ENCODE measurements around the gene LAMTOR3.

The LAMTOR3 gene

GRCh38 chr4:99860521-99860920 is 33.7 kb downstream of the LAMTOR3 start:
- no peaks in the 10 kb centered on the region for H3F3A ChIP-seq (ENCODE audit: insufficient read depth)
- no peak overlapping the region for H3K4me3 ChIP-seq (ENCODE audit: insufficient read depth, low read length, poor library complexity, severe bottlenecking)
- H3K36me3 ChIP-seq (ENCODE audit: low read length) = no peaks in the 10 kb centered on the region; the same call in 1 of the 2 replicates
- no peaks in the 10 kb centered on the region for H3K9me3 ChIP-seq (ENCODE audit: insufficient read depth, low read length)
- H3K27ac ChIP-seq (ENCODE audit: low read depth, low read length) = no peak overlapping the region
- TF ChIP-seq EZH2phosphoT487 (conservative IDR thresholded peaks at IDR 0.05; ENCODE audit: low read length) (no peak), CTCF (IDR thresholded peaks at IDR 0.05; ENCODE audit: insufficient read depth, low read length, poor library complexity, severe bottlenecking) (no peak)
- H3K4me2 ChIP-seq (ENCODE audit: low read depth, low read length, poor library complexity, severe bottlenecking) = no peak overlapping the region
- H3K9me2 ChIP-seq (replicated peaks; ENCODE audit: insufficient read depth, low read length) = no peaks in the 10 kb centered on the region
- no peak overlapping the region for H2AFZ ChIP-seq (ENCODE audit: low read depth, low read length, severe bottlenecking)
- no peaks in the 10 kb centered on the region for H4K20me1 ChIP-seq (ENCODE audit: low read depth, low read length)
- H3K27me3 ChIP-seq (ENCODE audit: low read length) = no peaks in the 10 kb centered on the region
- H3K79me2 ChIP-seq (ENCODE audit: insufficient read depth, low read length) = no peaks in the 10 kb centered on the region
- H3K9ac ChIP-seq (ENCODE audit: low read length) = no peak overlapping the region

- Histone ChIP-seq H3K9ac (ENCODE audit: low read length) (no peak overlapping the region), H3K4me2 (ENCODE audit: low read depth, low read length, poor library complexity, severe bottlenecking) (no peak overlapping the region), H2AFZ (ENCODE audit: low read depth, low read length, severe bottlenecking) (no peak overlapping the region), H3F3A (ENCODE audit: insufficient read depth) (no peaks in the 10 kb centered on the region), H3K4me3 (ENCODE audit: insufficient read depth, low read length, poor library complexity, severe bottlenecking) (no peak overlapping the region), H4K20me1 (ENCODE audit: low read depth, low read length) (no peaks in the 10 kb centered on the region), H3K36me3 (ENCODE audit: low read length) (no peaks in the 10 kb centered on the region; the same call in 1 of the 2 replicates), H3K27ac (ENCODE audit: low read depth, low read length) (no peak overlapping the region), H3K79me2 (ENCODE audit: insufficient read depth, low read length) (no peaks in the 10 kb centered on the region), H3K9me3 (ENCODE audit: insufficient read depth, low read length) (no peaks in the 10 kb centered on the region), H3K27me3 (ENCODE audit: low read length) (no peaks in the 10 kb centered on the region), H3K9me2 (replicated peaks; ENCODE audit: insufficient read depth, low read length) (no peaks in the 10 kb centered on the region)
- TF ChIP-seq CTCF (IDR thresholded peaks at IDR 0.05; ENCODE audit: insufficient read depth, low read length, poor library complexity, severe bottlenecking) (no peak), EZH2phosphoT487 (conservative IDR thresholded peaks at IDR 0.05; ENCODE audit: low read length) (no peak)
Observed at GRCh38 chr4:99859618-99860017, 34.6 kb downstream of the LAMTOR3 start.

- TF ChIP-seq EZH2phosphoT487 (conservative IDR thresholded peaks at IDR 0.05; ENCODE audit: low read length) = no peak
- no peak for TF ChIP-seq CTCF (IDR thresholded peaks at IDR 0.05; ENCODE audit: insufficient read depth, low read length, poor library complexity, severe bottlenecking)
- Histone ChIP-seq H3K27me3 (ENCODE audit: low read length) (no peaks in the 10 kb centered on the region), H3K36me3 (ENCODE audit: low read length) (no peaks in the 10 kb centered on the region; the same call in 1 of the 2 replicates), H3K4me2 (ENCODE audit: low read depth, low read length, poor library complexity, severe bottlenecking) (no peak overlapping the region), H3F3A (ENCODE audit: insufficient read depth) (no peaks in the 10 kb centered on the region), H3K9me3 (ENCODE audit: insufficient read depth, low read length) (no peaks in the 10 kb centered on the region), H4K20me1 (ENCODE audit: low read depth, low read length) (no peaks in the 10 kb centered on the region), H3K4me3 (ENCODE audit: insufficient read depth, low read length, poor library complexity, severe bottlenecking) (no peak overlapping the region), H2AFZ (ENCODE audit: low read depth, low read length, severe bottlenecking) (no peak overlapping the region), H3K27ac (ENCODE audit: low read depth, low read length) (no peak overlapping the region), H3K9me2 (replicated peaks; ENCODE audit: insufficient read depth, low read length) (no peaks in the 10 kb centered on the region), H3K9ac (ENCODE audit: low read length) (no peak overlapping the region), H3K79me2 (ENCODE audit: insufficient read depth, low read length) (no peaks in the 10 kb centered on the region)
Observed at GRCh38 chr4:99857307-99857706, 36.9 kb downstream of the LAMTOR3 start.

All from SU-DHL-6 (cell line).